Smooth muscle cell (in vitro differentiated cells): ENCODE results near the gene ASS1. TPM values are rescaled to one million over a fixed set of nuclear protein-coding genes. Genes with fewer than 3 reads are reported as not detected.

Experiments
- DNase-seq: peaks from one replicate; lab custom pipeline; 2025; ENCODE audit not compliant: unreplicated experiment; lab: John Stamatoyannopoulos, UW
- H2AFZ ChIP-seq: fragments of 200-600 bp; sonication (generic); 2 replicates; pipeline ENCODE4 v1.6.0; 2016; ENCODE audit warnings: antibody characterized with exemption, low read depth, mild to moderate bottlenecking
- H3F3A ChIP-seq: fragments of 200-600 bp; sonication (generic); 2 replicates; pipeline ENCODE4 v1.6.0; 2017; ENCODE audit warnings: antibody characterized with exemption, low read depth
- H3K27ac ChIP-seq: fragments of 200-600 bp; sonication (generic); 2 replicates; pipeline ENCODE4 v1.5.1; 2016; ENCODE audit warnings: low read depth, mild to moderate bottlenecking
- H3K27me3 ChIP-seq: fragments of 200-600 bp; sonication (generic); 2 replicates; pipeline ENCODE4 v1.6.1; 2016; ENCODE audit warnings: low read depth, mild to moderate bottlenecking
- H3K36me3 ChIP-seq: fragments of 200-600 bp; sonication (generic); 2 replicates; pipeline ENCODE4 v1.5.1; 2016; ENCODE audit warnings: low read depth
- H3K4me1 ChIP-seq: fragments of 200-600 bp; sonication (generic); 2 replicates; pipeline ENCODE4 v1.5.1; 2016; ENCODE audit warnings: low read depth
- H3K4me2 ChIP-seq: fragments of 200-600 bp; sonication (generic); 2 replicates; pipeline ENCODE4 v1.6.0; 2016; ENCODE audit warnings: mild to moderate bottlenecking
- H3K4me3 ChIP-seq: fragments of 200-600 bp; sonication (generic); 2 replicates; pipeline ENCODE4 v1.5.1; 2016; ENCODE audit warnings: mild to moderate bottlenecking
- H3K79me2 ChIP-seq: fragments of 200-600 bp; sonication (generic); 2 replicates; pipeline ENCODE4 v1.6.0; 2016; ENCODE audit warnings: low read depth, mild to moderate bottlenecking
- H3K9ac ChIP-seq: fragments of 200-600 bp; sonication (generic); 2 replicates; pipeline ENCODE4 v1.6.0; 2016; ENCODE audit warnings: low read depth
- H3K9me3 ChIP-seq: fragments of 200-600 bp; sonication (generic); replicated peaks from 2 replicates; pipeline ENCODE4 v1.5.1; 2016; ENCODE audit warnings: low read depth
- H4K20me1 ChIP-seq: fragments of 200-600 bp; sonication (generic); 2 replicates; pipeline ENCODE4 v1.6.0; 2016; ENCODE audit warnings: low read depth
- CTCF ChIP-seq: fragments of 200-600 bp; sonication (generic); IDR thresholded peaks from 2 replicates; pipeline ENCODE4 v1.5.1; 2017; ENCODE audit warnings: borderline replicate concordance, mild to moderate bottlenecking, antibody characterized with exemption; ENCODE audit not compliant: insufficient read depth, poor library complexity, severe bottlenecking
- WGBS: methylation state at CpG from one replicate; pipeline ENCODE4 v1.1.7; 2016; ENCODE audit warnings: low lambda C conversion rate; 5-methylcytosine and 5-hydroxymethylcytosine counted together
- polyA plus RNA-seq: library from polyadenylated mRNA; unstranded; fragments of >200 nt; fragmentation: Nextera tagmentation; extraction: Ambion mirVana; gene quantifications from 2 replicates; pipeline ENCODE4 v1.2.1, GENCODE V29; 2016
- total RNA-seq: library from RNA; depleted of rRNA; stranded (reverse); fragments of >200 nt; gene quantifications from 2 replicates; pipeline ENCODE4 v1.2.3, GENCODE V29; 2014

The ASS1 gene
- total and polyA plus RNA-seq, 2 experiments from 2014 or later, result 78.2 to 81.5 TPM

GRCh38 chr9:130445268-130445983 lies 665 bp downstream of the ASS1 start:
- H3K4me1 ChIP-seq, result peaks cover 33% of the 10 kb centered on the region
- H3K79me2 ChIP-seq, result peaks cover 3% of the 10 kb centered on the region
- H3K27ac ChIP-seq, result peak overlapping the region; percentile 79
- DNase-seq, result peak; percentile 47
- H3K36me3 ChIP-seq, result no peaks in the 10 kb centered on the region
- H3K27me3 ChIP-seq, result no peaks in the 10 kb centered on the region
- H4K20me1 ChIP-seq, result peaks cover 7% of the 10 kb centered on the region
- H2AFZ ChIP-seq, result peak overlapping the region; percentile 89
- H3K4me2 ChIP-seq, result peak overlapping the region; percentile 96
- WGBS, result 5% methylated on average over 26 of the region's 30 CpGs
- H3K9ac ChIP-seq, result peak overlapping the region; percentile 60
- no peaks in the 10 kb centered on the region for H3K9me3 ChIP-seq
- H3F3A ChIP-seq, result no peaks in the 10 kb centered on the region
- TF ChIP-seq CTCF, result no peak
- peak overlapping the region; percentile 61 for H3K4me3 ChIP-seq

GRCh38 chr9:130446101-130446861 lies 1.5 kb downstream of the ASS1 start:
- H3K27me3 ChIP-seq, result no peaks in the 10 kb centered on the region
- no peaks in the 10 kb centered on the region for H3K36me3 ChIP-seq
- no peaks in the 10 kb centered on the region for H3K9me3 ChIP-seq
- peak overlapping the region; percentile 18 for H3K9ac ChIP-seq
- peak overlapping the region; percentile 79 for H3K27ac ChIP-seq
- WGBS, result 8% methylated on average over 14 of the region's 16 CpGs
- no peak for TF ChIP-seq CTCF
- H2AFZ ChIP-seq, result peak overlapping the region; percentile 89
- peaks cover 13% of the 10 kb centered on the region for H4K20me1 ChIP-seq
- peak overlapping the region; percentile 61 for H3K4me3 ChIP-seq
- peaks cover 3% of the 10 kb centered on the region for H3K79me2 ChIP-seq
- H3K4me1 ChIP-seq, result peaks cover 33% of the 10 kb centered on the region
- no peaks in the 10 kb centered on the region for H3F3A ChIP-seq
- peak overlapping the region; percentile 96 for H3K4me2 ChIP-seq
- DNase-seq, result peak; percentile 56

- H3K9me3 ChIP-seq, result no peaks in the 10 kb centered on the region
- H3K79me2 ChIP-seq, result peaks cover 3% of the 10 kb centered on the region
- peak overlapping the region; percentile 79 for H3K27ac ChIP-seq
- H4K20me1 ChIP-seq, result peaks cover 23% of the 10 kb centered on the region
- H3K4me2 ChIP-seq, result peak overlapping the region; percentile 96
- no peak for DNase-seq
- H3K9ac ChIP-seq, result no peak overlapping the region
- peaks cover 33% of the 10 kb centered on the region for H3K4me1 ChIP-seq
- H3K27me3 ChIP-seq, result no peaks in the 10 kb centered on the region
- no peak overlapping the region for H3K4me3 ChIP-seq
- no peaks in the 10 kb centered on the region for H3F3A ChIP-seq
- H3K36me3 ChIP-seq, result no peaks in the 10 kb centered on the region
- TF ChIP-seq CTCF, result no peak
- H2AFZ ChIP-seq, result no peak overlapping the region
- 76% methylated on average over 12 of the region's 12 CpGs for WGBS
Measured at GRCh38 chr9:130447193-130447816, 2.5 kb downstream of the ASS1 start.
